Tibial nerve (tissue), 4 donors: ENCODE data around the gene CDH13.

ENCODE experiments used
- EP300 ChIP-seq, 2 donors: sonication (generic); formaldehyde crosslinking; IDR thresholded peaks; one replicate each; pipeline ENCODE4 v1.6.1; 2017; ENCODE audit warnings: antibody characterized with exemption in 2 of 2, mild to moderate bottlenecking in 1 of 2
- POLR2A ChIP-seq, 2 donors: fragments of 450-650 bp; IDR thresholded peaks; one replicate each; pipeline ENCODE4 v1.6.1; 2017; ENCODE audit warnings: antibody characterized with exemption in 2 of 2, mild to moderate bottlenecking in 2 of 2, moderate library complexity in 2 of 2
- TF ChIP-seq, protein P1 (sequence below), 5 experiments: fragments of 200-600 bp in 3 of 5; fragments of 450-650 bp in 2 of 5; sonication (generic) in 3 of 5; IDR thresholded peaks; one replicate each; pipeline ENCODE4 v1.5.1; 2016 to 2019; ENCODE audit warnings: antibody characterized with exemption in 5 of 5, mild to moderate bottlenecking in 3 of 5, moderate library complexity in 2 of 5

DNA sequence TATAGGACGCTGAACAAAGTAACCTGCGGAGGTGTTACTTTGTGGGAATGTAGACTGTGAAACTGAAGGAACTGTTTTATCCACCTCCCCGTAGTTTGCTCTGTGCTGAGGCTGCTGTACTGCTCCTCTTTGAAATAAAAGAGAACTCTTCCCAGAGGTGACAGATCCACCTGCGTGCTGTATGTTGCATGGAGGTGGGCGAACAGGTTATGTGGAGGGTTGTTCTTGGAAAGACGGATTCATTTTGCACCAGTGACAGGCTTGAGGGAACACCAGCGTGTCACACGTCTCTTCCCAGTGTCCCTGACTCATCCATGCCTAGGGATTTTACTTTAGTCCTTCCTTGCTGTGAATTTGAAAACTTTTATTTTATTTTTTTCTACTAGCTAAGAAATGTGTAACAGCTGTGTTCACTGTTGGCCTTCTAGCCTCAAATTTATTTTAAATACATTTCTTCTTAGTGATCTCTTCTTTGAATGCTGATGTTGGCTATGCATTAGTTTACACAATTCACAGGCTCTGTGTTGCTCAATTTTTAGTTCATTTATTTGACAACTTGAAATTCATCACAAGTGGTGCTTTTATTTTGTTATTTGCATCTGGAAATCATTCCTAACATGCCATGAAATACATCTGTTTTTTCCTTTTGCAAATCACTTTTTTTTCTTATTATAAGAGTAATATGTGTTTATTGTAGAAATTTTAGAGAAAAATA is 512.4 kb downstream of the CDH13 start:
- TF ChIP-seq, protein P1, sequence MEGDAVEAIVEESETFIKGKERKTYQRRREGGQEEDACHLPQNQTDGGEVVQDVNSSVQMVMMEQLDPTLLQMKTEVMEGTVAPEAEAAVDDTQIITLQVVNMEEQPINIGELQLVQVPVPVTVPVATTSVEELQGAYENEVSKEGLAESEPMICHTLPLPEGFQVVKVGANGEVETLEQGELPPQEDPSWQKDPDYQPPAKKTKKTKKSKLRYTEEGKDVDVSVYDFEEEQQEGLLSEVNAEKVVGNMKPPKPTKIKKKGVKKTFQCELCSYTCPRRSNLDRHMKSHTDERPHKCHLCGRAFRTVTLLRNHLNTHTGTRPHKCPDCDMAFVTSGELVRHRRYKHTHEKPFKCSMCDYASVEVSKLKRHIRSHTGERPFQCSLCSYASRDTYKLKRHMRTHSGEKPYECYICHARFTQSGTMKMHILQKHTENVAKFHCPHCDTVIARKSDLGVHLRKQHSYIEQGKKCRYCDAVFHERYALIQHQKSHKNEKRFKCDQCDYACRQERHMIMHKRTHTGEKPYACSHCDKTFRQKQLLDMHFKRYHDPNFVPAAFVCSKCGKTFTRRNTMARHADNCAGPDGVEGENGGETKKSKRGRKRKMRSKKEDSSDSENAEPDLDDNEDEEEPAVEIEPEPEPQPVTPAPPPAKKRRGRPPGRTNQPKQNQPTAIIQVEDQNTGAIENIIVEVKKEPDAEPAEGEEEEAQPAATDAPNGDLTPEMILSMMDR (IDR thresholded peaks at IDR 0.05) = no peak
- no peak for TF ChIP-seq POLR2A (IDR thresholded peaks at IDR 0.05)
- no peak for TF ChIP-seq EP300 (IDR thresholded peaks at IDR 0.05)
